Endometrial microvascular endothelial cells (primary cell): ENCODE results near the gene STARD13. TPM values are rescaled to one million over a fixed set of nuclear protein-coding genes. Genes with fewer than 3 reads are reported as not detected.

Source experiments
- in situ Hi-C: cut with HindIII; loops from 2 replicates; pipeline ENCODE4 v1.10.0; 2017; ENCODE audit warnings: low sequenced_read_pairs, low pct_unique_long_range_greater_than_20kb; ENCODE audit errors: inconsistent ontology term
- total RNA-seq: library from RNA; depleted of rRNA; stranded (reverse); fragments of >200 nt; gene quantifications from one replicate; pipeline ENCODE4 v1.2.3, GENCODE V29; 2015; ENCODE audit errors: inconsistent ontology term

Gene STARD13
- total RNA-seq, 1 donor from 2014 or later = 19.1 TPM

GRCh38 chr13:33115274-33115673 is 170.3 kb downstream of the STARD13 start:
- in situ Hi-C loops = no loop called here

DNA sequence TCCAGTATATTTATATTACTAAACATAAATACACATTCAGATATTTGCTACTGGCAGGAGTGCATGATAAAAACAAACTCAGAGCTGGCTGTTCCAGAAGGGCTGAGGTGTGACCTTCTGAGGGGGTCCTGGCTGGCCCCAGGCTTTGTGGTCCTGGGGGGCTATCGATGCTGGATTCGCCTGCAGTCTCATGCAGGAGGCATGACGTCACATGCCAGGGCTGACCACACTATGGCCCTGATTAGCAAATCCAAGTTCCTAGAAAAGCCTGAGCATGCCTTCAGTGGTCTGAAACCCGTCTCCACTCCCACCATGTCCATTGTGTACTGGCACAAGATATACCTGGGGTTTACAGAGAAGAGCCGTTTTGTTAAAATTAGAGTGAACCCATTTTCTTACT is 171.4 kb downstream of the STARD13 start:
- in situ Hi-C loops = no loop called here

DNA sequence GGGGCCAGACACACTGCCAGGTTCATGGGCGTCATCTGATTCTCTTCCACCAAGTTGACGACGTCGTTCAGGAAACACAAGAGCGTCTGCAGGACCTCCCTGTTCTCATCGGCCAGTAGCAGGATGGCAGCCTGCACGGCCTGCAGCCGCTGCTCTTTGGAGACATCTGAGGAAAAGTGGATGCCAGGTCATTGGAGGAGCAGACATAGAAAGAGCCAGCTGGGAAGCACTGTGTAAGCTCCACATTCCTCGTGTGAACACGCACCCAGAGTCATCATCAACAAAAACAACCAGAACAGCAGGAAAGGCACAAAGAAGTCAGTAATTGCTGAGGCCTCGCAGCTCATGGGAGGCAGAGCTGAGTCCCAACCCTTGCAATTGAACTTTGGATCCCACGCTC is 172.8 kb downstream of the STARD13 start:
- in situ Hi-C loops = no loop called here

GRCh38 chr13:33111414-33112110 is 174.0 kb downstream of the STARD13 start:
- in situ Hi-C loops = no loop called here

GRCh38 chr13:33110713-33111413 is 174.7 kb downstream of the STARD13 start:
- in situ Hi-C loops = no loop called here

GRCh38 chr13:33110386-33110712 is 175.2 kb downstream of the STARD13 start:
- in situ Hi-C loops = no loop called here

DNA sequence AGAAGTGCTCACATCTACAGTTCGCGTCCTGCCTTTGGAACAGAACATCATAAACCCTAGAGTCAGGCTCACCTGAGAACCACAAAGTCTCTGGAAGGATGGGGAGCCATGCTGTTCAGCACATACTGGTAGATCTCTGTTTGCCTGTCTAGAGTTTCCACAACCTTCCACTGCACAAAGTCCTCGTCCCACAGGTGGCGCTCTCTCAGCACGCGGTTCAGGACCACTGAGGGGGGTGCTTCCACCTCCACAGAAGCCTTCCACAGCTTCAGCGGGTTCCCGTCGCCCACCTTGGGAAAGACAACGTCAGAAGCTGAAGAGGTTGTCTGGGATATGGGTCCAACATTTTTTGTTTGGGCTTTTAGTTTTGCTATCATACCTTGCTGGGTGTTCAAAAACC is 175.8 kb downstream of the STARD13 start:
- in situ Hi-C loops = no loop called here

DNA sequence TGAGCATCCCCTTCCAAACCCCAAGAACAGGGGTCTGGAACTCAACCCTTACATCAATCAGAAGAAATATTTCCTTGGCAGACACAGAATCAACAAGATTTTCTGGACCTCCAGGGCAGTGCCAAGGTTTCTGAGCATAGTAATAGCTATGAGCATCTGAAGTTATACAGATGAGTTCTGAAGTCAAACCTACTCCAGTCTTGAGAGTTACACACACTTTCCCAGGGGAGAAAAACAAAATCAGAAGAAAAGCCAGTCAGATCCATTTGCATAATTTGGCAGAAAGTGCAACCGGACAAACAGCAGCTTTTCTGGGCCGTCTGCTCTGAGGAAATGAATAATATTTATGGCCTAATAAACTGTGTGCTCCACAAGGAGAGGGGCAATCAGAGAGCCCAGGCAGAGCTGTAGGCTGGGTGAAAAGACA is 176.3 kb downstream of the STARD13 start:
- in situ Hi-C loops = no loop called here

DNA sequence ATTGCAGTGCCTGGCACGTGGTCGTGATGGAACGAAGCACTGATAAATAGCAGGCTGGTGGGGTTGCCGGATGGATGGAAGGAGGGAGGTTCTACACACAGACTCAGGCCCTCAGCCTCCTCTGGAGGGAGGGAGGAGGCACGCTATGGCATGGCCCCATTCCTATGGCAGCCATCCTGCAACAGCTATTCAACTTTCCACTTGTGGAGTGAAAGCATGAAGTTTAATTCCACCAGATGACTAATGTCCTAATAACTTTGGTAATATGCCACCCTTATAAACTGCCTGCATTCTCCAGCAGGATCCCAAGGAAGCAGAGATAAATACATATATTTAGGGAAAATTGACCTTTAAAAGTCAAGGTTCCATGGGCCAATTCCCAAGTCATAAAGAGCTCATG is 176.9 kb downstream of the STARD13 start:
- in situ Hi-C loops = no loop called here

DNA sequence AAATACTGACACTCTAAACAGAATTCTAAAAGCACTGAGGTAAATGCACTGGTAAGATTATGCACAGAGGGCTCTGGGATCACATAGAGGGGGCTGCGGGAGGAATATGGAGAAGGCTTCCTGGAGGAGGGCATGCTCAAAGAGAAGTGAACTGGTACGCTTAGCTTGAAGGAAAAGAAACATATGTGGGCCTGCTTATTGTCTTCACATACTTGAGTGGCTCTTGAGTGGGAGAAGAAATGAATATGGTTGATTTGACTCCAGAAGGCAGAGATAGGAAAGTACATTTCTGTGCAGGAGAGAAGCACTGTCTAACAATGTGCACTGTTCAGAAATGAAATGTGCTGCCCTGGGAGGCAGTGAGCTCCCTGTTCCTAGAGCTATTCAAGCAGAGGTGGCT is 178.2 kb downstream of the STARD13 start:
- in situ Hi-C loops = no loop called here

DNA sequence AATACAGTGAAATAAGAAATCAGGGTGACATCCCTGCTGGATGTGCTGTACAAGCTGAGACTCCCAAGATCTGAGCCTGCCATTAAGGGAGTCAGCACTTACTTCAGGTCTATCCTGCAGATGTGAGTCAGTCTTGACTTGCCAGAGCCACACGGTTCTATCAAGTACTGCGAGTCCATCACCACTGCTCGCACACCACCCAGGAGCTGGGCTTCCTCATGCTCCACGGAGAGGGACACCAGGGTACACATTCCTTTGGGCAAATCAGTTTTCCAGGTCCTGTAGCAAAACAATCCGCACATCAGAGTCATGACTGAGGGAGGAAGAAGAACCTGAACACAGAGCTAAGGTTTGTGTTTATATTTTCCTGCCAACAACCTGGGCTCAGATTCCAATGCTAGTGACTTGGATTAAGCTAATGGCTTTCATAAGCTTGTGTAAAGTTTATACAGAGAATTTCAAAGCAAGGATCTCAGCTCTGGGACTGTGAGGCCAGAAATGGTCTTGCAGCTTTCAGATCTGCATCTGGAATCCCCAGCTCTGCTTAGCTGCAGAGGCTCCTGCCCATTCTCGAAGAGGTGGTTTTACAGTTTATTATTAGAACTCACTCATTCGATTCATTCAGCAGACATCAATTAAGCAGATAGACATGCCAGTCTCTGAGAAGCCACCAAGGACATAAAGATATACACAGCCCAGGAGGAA is 178.7 kb downstream of the STARD13 start:
- in situ Hi-C loops = no loop called here

- in situ Hi-C loops = no loop called here
Observed at GRCh38 chr13:33105387-33106005, 180.1 kb downstream of the STARD13 start.

GRCh38 chr13:33103457-33103856 is 182.1 kb downstream of the STARD13 start:
- in situ Hi-C loops = no loop called here

GRCh38 chr13:33101835-33102234 is 183.7 kb downstream of the STARD13 start:
- in situ Hi-C loops = no loop called here

- in situ Hi-C loops = no loop called here
Observed at GRCh38 chr13:33100886-33101285, 184.7 kb downstream of the STARD13 start.

GRCh38 chr13:33099860-33100259 is 185.7 kb downstream of the STARD13 start:
- in situ Hi-C loops = no loop called here

DNA sequence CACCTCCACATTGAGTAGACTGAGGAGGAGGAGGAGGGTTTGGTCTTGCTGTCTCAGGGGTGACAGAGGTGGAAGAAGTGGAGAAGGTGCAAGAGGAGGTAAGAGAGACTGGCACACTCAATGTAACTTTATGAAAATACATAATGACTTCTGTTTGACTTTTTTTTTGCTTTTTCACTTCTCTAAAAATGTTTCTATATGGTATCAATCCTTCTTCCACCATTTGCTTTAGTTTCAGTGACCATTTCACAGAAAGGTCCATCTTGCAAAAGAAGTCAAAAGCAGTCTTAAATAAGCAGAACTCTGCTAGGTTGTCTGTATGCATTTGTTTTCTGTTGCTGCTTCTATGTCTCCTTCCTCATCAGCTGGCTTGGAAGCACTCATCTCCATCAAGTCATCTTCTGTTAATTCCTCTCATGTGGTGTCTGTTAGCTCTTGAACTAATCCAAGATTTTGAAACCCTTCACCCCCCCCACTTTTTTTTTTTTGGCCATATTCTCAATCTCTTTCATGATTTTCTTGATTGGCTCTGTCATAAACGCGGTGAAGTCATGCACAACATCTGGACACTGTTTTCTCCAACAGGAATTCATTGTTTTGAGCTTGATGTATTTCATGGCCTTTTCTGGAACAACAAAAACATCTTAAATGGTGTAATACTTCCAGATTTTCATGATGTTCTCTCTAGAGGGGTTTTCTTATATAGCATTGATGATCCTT is 188.5 kb downstream of the STARD13 start:
- in situ Hi-C loops = no loop called here

GRCh38 chr13:33092073-33092987 is 193.2 kb downstream of the STARD13 start:
- in situ Hi-C loops = no loop called here
